ENCODE data around the gene POU3F1.

POU3F1 gene

GRCh38 chr1:38003261-38004250 lies 43.0 kb downstream of the POU3F1 start:
- no peak for DNase-seq

DNA sequence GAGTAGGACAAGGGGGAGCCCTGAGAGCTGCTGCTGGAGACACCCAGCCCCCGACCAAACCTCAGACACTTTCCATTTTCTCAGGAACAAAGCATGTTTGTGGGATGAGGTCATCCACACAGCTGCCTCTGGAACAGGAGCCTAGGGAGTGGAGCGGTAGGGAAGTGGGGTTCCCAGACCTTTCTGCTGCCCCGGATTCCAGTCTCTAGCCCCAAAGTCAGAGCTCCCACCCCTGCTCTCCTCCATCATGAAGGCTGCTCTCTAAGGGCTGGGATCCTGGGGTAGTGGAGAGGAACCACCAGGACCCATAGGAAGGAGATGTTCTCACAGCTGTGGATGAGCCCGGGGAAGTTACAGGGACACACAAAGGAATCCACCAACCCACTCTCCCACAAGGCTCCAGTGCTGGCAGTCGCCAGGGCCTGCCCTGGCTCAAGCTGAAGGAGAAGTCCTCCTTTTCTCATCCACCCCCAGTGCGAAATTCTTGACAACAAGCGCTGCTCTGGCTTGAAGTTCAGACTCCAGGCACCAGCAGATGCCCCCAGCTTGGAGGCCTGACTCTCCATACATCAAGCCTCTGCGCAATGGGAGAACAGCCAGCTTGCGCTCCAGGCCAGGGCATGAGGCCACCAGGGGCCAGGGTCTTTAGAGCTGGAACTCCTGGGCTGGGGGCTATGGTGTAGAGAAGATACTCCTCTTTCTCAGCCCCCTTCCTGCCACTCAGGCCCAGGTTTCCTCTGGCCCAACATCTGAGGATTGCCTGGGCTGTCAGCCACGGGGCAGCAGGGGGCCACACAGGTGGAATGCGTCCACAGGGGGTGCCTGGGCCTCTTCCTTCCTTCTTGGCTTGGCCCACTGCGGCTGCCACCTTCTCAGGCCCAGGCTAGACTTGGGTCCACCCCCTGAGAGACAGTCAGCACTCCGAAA lies 45.8 kb downstream of the POU3F1 start:
- no peak for DNase-seq

DNA sequence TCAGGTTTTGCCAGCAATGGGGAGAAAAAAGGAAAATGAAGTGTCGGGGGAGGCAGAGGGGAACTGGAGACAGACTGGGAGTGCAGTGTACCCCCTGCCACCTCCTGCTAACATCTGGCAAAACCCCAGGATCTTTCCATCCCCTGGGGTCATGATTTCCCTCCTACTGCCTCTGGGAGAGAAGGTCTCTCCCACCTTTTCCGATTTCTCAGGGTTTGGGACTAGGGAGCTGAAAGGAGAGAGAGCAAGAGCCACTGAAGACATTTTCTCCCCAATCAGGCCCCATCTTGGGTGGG lies 46.4 kb downstream of the POU3F1 start:
- DNase-seq: no peak

DNA sequence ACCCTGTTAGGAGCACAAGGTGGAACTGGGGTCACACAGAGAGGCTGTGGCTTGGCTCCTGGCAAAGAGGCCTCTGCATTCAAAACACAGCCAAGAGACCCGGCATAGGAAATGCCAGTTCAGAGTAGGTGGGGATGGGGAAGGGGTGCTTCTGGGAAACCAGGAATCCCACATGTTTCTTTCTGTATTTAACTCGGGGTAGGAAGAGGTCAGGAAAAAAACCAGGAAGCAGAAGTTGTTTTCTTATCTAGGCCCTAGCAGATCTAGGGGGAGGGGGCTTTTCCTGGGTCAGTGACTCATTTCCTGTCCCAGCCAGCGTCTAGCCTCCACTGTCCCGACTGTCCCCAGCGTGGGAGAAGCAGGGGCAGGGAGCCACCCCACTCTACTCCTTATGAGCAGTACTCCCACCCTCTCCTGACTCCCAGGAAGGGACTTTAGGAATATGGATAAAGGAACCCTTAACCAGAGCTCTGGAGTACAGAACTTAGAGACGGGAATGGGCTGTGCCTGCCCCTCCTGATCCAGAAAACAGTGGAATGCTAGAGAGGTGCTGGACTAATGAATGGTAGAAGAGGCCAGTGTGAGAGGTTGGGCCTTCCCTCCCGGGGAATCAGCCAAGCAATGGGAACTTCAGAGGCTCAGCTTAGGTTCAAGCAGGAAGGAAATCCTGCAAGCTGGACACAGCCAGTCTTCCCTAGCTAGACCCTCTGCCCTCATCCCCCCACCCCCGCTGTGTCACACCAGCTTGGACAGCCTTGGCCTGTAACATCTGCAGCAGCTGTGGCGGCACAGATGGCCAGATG lies 47.0 kb downstream of the POU3F1 start:
- no peak for DNase-seq

DNA sequence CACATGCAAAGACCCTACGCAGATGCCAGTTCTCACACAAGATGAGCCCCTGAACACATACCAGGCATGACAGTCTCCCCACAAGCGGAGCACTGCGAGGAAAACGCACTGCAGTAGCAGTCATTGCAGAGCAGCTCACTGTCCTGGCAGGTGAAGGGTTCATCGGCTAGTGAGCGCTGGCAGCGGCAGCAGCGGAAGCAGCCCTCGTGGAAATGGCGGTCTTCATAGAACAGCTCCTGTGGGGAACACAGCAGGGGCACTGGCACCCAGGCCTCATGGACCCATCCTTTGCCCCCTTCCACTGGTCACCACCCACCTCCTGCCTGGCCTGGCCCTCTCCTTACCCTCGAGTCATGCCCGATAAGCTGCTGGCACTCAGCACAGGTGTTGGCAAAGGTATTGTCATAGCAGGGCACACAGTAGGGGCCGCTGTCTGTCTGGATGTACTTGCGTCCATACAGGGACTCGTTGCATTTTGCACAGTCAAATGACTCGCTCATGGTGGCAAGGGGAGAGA lies 47.6 kb downstream of the POU3F1 start:
- DNase-seq: no peak

DNA sequence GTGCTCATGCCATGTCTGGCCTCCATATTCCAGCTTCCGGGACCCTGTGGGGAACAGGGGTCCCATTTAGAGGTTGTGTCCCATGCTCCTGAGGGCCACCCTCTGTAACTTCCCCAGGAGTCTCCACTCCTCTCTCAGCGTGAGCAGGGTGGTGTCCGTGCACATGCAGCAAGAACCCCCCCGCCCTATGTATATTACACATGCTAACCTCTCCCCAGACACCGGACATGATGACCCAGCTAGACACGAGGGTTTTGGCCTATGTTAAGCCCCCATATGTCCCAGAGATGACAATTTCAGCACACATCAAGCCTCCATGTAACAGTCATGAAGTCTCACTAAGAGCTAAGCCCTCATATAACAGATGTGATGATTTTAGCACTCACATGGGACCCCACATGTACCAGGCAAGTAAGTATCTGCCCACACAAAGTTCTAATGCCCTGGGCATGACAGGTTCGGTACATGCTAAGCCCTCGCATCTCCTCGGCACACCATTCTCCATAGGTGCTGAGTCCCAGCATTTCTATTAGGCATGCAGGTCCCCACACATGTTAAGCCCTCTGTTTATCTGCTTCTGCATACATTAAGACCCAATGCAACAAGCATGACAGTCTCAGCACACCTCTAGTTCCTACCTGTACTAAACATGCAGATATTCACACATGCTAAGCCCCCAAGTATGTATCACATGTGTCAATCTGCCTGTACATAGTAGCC lies 48.3 kb downstream of the POU3F1 start:
- no peak for DNase-seq

GRCh38 chr1:37997256-37998088 lies 49.1 kb downstream of the POU3F1 start:
- no peak for DNase-seq

GRCh38 chr1:37995751-37996345 lies 50.7 kb downstream of the POU3F1 start:
- peak; percentile 68 for DNase-seq

- DNase-seq: no peak
These were observed 51.6 kb downstream of the POU3F1 start for GRCh38 chr1:37994886-37995566.

Data from NCI-H1105 treated with DMSO at 0.1 percent for 48 hours (cell line).